GM10266 (cell line): ENCODE measurements around the gene ICA1.

Experiments
- DNase-seq: peaks from one replicate; pipeline ENCODE4 v3.0.0; 2012; ENCODE audit errors: extremely low spot score
- TF ChIP-seq, protein P1 (sequence below): IDR thresholded peaks from 2 replicates; pipeline ENCODE4 v1.5.1; 2012; ENCODE audit warnings: mild to moderate bottlenecking, low read depth; ENCODE audit not compliant: control insufficient read depth, insufficient read depth; ENCODE audit errors: missing control alignments

ICA1 gene

DNA sequence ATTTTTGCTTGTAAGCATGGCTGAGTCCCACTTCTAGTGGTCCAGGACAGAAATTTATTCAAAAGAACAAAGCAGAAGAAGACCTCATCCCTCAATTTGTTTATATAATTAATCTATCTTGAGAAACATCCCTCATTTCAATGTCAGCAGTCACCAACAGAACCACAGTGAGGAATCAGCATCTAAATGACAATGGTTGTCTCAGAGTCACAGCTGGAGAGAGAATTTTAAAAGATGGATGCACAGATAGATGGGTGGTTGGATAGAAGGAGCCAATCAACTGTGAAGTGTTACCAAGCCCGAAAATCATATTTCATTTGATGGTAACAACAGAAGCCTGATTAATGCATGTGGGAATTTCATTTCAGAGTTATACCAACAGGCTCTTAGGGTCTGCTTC lies 55.0 kb downstream of the ICA1 start:
- TF ChIP-seq, protein P1, sequence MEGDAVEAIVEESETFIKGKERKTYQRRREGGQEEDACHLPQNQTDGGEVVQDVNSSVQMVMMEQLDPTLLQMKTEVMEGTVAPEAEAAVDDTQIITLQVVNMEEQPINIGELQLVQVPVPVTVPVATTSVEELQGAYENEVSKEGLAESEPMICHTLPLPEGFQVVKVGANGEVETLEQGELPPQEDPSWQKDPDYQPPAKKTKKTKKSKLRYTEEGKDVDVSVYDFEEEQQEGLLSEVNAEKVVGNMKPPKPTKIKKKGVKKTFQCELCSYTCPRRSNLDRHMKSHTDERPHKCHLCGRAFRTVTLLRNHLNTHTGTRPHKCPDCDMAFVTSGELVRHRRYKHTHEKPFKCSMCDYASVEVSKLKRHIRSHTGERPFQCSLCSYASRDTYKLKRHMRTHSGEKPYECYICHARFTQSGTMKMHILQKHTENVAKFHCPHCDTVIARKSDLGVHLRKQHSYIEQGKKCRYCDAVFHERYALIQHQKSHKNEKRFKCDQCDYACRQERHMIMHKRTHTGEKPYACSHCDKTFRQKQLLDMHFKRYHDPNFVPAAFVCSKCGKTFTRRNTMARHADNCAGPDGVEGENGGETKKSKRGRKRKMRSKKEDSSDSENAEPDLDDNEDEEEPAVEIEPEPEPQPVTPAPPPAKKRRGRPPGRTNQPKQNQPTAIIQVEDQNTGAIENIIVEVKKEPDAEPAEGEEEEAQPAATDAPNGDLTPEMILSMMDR, result no peak

DNA sequence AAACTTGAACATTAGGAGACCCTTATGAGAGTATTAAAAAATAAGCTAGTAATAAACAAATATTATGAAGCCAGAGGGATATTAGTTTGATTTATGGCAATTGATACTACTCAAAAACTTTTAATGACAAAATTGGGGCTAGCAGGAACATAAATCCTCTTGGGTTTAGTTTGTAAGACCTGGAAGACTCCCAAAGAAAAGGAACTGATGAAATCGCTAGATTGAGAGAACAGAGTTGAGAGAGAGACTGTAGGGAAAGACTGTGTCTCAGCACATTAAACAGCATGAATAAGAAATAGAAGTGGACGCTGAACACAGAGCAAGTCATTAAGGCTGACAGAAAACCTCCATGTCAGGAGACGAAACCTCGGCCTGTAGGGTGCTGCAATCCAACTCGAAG lies 56.4 kb downstream of the ICA1 start:
- no peak for DNase-seq

More for the DNA sequence above, 55.0 kb downstream of the ICA1 start:
- DNase-seq, result no peak

DNA sequence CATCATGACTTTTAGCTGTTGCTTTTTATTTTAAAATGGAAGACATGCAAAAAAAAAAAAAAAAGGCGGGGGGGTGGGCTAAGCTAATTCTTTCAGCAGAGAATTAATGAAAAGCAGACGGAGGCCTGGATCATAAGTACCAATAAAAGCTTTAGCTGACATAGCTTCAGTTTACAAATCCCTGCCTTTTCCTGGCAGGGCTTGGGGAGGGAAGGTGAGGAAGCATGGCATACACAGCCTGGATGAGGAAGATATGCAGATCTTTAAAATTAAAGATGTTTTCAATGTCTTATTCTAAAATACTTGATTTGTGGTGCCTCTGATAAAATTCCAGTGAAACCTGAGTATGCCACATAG lies 57.0 kb downstream of the ICA1 start:
- TF ChIP-seq, protein P1, result no peak
- DNase-seq, result no peak

More for the DNA sequence above, 56.4 kb downstream of the ICA1 start:
- TF ChIP-seq, protein P1, result no peak

DNA sequence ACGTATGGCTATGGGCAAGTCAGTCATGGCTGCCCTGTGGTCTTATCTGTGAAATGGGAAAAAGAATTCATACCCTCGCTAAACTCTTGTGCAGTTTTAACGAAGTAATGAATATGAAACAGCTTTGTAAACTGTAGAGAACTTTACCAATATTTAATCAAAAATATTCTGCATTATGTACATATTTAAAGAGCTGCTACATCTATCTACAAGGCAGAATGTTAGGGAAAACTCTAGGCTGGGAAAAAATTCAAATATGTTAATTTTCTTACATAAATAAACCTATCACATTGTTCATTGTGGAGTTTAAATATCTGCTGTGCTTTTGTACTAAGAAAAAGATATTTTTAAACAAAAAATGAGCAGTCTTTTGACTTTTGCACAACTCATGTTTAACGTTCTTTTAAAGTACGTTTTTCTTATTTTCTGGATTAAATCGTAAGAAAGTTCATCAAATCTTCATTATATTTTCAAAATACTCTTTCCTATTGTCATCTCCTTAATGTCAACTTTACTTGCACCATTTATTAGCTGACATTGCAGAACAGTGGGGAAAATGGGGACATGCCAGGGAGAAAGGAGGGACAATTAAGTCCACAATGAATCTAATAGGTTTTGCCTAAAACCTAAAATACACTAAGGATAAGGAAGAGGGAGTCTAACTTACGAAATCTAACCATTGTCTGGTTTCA lies 57.5 kb downstream of the ICA1 start:
- DNase-seq, result no peak

DNA sequence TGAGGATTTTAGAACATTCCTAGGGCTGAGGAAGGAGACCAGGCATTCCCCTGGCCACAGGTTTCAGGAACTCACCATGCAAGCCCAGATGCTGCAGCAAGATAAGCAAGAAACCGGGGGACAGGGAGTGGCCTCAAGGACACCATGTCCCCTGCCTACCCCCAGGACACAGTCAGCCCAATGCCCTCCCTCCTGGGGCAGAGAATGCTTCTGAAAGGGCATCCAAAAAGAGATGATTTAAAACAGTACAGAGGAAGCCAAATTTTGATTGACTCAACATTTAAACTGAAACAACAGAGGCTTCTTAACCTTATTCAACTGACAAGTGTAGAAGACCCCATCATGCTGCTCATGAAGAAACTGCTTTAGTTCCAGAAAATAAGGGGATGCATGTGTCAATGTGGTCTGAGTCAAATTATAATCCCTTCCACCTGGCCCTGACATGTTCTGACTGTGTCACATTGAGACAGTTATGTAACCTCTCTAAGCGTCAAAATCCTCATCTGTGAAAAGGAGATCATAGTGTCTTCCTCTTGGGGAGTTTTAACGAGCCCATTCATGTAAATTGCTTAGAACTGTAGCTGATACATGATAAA lies 60.0 kb downstream of the ICA1 start:
- TF ChIP-seq, protein P1, result no peak
- no peak for DNase-seq

More for the DNA sequence above, 57.5 kb downstream of the ICA1 start:
- TF ChIP-seq, protein P1, result no peak

DNA sequence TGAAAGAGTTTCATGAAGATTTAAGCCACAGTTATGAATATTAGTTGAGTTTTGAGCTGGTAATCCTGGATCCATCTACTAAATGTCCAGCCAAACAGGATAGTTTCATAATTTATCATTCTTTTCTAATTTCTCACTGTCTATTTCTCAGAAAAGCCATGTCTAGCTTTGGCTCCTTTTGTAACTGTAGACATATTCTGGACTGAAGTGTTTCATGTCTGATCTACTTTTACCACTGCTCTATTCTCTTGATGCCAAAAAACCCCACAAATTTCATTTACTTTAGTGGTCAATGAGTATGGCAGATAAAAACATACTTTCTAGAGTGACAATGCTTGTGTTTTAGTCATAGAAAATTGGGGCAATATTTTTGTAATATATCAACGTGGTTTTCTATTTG lies 61.2 kb downstream of the ICA1 start:
- DNase-seq, result no peak
- TF ChIP-seq, protein P1, result no peak

DNA sequence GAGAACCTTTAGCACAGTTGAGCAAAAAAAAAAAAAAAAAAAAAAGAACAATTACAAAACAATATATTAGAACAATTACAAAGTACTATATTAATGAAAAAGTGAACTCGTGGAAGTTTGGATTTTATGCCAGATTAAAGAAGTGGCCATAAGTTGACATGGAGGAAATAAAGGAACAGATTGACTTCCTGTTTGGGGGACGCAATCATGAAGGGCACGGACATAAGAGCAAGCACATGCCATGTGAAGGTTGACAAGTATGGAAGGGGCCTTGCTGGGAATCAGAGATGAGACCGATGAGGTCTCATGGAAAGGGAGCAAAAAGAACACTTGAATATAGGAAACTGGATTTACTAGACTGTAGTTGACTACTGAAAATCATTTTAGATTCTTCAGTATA lies 61.7 kb downstream of the ICA1 start:
- TF ChIP-seq, protein P1, result no peak
- DNase-seq, result no peak
